Activated T-cell treated with anti-CD3 and anti-CD28 coated beads for 1 hour (primary cell): ENCODE data around the gene FAM241B.

ENCODE experiments used
- DNase-seq: peaks from one replicate; pipeline ENCODE4 v3.0.0-alpha.2; 2020; ENCODE audit warnings: low read depth

Gene FAM241B

DNA sequence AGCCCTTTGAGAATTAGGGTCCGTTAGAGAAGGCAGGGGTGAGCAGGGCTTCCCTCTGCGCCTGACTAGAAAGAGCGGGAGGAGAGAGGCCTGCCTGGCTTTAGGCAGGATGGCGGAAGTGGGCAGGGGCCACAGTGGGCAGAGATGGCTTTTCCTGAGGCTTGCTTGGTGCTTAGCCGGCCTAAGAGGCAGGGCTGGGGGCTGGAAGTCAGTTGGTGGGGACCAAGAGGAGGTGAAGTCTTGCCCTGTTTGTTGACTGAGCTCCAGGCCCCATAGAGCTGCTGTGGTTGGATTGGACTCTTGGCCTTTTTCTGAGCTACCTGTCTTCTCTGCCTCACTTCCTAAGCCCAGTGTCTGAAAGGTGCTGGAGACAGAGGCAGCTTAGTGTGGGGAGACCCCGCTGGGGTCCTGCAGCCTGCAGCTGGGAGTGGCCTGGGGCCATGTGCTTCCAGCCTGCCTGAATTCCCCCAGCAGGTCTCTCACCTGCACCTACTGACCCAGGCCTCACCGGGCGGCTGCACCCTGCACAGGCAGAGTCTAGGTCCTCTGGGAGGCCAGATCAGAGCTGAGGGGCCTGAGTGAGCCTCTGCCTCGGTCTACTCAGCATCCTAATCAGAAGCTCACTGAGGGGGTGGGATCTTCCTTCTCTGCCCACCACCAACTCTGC lies 4.8 kb downstream of the FAM241B start:
- DNase-seq: no peak

DNA sequence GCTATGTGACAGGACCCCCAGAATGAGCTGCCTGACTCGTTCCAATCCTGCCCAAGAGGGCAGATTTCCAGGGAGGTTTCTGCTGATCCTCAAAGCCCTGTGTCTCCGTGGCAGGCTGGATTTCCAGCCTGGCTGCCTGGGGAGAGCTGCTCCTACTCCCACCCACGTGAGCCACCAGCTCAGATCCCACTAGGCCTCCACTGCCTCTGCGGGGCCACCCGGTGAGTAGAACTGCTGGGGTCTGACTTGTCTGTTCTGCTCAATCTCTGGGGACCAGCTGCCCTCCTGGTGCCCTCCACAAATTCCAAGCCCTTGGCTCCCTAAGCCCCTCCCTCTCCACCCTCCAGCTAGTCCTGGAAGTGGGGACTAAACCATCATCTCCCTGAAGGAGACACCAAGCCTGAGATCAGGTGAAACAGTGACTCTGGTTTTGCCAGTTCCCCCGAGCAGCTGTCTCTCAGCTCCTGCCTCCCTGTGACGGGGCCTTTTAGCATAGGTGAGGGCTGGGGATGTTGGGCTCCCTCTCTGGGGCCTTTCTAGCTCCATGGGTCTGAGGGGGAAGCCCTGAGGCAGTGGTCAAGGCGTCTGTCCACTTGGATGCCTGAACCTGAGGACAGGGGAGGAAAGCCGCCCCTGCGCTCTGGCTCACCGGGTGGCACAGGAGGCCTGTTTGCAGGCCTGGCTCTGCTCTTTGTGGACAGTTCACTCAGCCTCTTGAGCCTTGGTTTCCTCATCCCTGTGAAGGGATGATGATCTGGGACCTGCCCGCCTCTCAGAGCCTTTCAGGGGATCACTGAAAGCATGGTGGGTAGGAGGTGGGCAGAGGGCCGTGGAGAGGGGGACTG lies 5.6 kb downstream of the FAM241B start:
- DNase-seq: no peak

DNA sequence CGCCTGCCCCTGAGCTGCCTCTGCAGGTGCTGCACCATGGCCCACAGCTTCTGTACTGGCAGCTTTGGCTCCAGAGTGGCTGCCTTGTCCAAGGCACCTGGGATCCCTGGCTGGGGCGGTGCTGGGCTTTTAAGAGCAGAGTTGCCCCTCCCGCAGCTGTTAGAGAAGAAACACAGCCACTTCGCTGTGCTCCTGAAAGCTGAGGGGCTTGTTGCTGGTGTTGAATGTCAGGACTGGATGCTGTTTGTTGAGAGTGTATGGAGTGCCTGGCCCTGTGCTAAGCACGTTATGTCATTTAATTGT lies 6.2 kb downstream of the FAM241B start:
- no peak for DNase-seq

DNA sequence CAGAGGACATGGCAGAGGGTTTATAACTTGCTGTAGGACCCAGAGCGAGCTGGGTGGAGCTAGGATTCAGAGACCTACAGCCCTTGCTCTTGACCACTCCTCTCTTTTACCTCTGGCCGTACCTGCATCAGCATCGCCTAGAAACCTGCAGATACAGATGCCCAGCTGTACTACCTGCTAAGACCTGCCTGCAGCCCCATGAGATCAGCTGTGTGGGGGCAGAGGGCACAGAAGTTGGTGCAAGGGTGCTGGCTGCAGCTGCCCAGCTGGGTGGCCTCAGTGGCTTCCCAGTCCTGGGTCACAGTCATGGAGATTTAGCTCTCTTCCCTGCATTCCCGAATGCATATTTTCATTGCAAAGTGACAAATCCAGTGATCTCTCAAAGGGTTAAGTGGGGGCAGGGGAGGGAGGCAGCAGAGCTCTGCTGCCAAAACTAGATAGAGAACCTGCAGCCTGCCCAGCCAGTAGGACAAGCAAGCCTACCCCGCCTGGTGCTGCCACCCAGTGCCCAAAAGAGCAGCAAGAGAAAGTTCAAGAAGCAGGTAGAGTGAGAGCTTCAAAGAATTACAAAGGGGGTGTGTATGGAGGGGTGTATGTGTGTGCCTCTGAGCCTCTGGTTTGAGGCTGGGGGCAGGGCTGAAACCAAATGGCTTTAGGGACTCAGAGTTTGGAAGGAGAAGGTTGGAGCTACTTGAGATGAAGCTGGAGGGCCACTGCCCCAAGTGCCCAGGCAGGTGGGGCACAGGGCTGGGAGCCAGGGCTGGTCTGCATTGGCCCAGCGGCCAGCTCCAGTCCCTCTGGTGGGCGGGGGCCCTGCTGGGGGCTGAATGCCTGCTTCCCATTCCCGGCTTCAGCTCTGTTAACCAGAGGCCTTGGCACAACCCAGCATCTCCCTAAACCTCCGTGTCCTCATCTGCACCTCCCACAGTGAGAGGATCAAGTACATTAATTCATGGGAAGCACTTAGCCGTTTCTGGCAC lies 6.9 kb downstream of the FAM241B start:
- DNase-seq: no peak

DNA sequence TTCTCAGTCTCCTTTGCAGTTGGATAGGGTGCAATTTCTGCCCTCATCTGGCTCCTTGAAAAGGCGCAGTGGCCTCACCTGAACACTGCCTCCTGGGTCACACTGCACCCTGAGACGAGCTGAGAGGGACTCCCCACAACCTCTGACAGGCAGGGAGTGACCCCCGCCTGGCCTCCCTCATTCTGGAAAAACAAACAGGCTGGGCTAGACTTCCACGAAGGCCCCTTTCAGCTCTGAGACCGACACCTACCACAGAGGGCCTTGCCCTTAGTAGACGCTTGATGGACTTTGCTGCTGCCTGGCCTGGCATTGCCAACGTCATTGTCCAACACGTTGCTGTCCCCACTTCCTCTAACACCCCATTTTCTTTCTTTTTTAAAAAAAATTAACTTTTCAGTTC lies 8.6 kb downstream of the FAM241B start:
- DNase-seq: no peak

DNA sequence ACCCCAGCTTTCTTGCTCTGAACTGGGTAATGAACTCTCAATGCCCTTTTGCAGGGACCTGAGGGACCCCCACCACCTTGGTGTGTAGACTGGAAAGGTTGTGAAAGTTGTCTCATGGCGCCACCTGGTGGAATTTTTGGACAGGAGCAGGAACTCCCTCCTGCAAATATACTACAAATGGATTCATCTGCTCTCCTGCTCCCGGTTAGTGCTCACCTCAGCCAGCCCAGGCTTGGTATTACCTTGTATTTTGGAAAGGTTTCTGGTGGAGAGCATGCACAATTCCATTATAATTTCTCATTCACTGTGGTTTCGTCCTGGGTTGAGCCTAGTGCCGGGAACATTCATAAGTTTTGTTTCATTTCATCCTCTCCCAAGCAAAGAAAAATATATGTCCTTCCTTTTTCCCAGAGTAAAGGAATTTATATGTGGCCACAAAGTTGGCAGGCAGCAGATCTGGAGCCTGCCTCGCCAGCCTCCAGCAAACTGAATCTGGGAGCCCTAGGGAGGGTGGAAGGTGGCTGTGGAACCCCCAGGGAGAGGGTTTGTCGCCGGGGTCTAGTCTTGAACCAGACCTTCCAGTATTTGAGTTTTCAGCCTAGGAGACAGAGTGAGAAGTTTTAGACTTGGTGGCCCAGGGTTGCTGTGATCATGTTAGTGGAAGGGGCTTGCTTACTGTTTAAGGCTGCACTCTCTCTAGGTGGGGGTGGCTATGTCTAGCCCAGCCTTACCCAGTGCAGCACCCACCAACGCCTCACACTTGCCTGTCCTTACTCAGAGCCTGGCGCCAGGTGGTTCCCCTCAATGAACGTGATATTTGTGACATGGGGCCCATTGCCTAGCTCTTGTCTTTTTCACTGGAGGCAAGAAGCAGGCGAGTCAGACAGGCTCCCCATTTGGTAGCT lies 9.5 kb downstream of the FAM241B start:
- DNase-seq: peak; percentile 63

DNA sequence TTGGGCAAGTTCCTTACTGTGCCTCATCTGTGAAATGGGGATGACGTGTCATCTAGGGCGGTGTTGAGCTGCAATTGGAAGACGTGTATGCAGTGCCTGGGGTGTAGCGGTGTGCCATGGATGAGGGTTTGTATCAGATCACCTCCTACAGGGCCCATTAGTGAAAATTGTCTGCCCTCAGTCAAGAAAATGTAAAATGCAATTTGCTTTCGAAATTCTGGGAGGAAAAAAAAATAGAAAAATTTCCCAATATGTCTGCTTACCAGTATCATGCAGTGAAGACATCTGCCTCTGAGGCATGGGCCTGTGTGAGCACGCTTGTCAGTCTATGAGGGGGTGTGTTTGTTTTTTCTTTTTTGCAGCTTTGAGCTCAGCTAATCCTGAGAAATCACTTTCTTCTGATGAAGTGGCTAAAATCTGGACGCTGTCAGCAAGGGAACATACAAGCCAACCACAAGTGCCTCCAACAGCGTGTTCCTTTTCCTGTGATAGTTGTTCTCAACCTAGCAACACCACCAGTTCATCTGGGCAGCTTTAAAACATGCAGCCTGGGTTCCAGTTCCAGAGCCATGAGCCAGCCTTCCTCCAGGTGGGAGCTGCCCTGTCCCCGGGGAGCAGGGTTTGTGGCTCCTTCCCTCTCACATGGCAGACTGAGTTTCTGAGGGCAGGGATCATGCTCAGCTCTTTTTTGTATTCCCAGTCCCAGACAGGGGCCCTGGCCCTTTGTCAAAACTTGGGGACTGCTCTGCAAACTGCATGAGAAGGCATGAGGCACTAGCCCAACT lies 10.3 kb downstream of the FAM241B start:
- DNase-seq: no peak

DNA sequence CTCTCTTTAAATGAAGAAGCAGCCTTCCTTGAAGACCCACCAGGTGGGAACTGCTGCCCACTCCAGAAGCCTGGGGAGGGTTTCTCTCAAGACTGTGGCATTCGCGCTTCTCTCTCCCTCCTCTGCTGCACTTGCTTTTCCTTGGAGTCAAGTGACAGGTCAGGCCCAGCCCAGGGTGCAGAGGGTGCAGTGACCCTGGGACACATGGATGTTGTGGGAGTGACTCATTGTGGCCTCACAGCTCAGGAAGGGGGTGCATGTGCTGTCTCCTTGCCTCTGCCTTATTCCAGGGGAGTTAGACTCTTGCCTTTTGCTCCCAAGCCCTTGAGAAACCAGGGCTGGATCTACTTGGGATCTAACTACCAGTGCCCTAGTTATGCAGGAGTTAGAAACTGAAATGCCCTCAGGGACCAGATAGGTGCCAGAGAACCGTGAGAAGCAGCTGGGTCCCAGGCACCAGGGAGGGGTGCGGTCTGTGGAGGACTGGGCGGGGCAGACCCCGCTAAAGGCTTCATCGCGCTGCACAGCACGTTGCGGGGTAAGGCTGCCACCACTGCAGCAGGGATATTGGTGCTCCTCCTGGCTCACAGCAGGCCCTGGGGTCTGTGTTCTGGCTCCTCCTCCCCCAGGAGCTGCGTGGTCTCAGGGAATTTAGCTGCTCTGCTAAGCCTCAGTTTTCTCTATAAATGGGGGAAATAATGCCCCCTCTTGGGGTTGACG lies 11.4 kb downstream of the FAM241B start:
- no peak for DNase-seq

DNA sequence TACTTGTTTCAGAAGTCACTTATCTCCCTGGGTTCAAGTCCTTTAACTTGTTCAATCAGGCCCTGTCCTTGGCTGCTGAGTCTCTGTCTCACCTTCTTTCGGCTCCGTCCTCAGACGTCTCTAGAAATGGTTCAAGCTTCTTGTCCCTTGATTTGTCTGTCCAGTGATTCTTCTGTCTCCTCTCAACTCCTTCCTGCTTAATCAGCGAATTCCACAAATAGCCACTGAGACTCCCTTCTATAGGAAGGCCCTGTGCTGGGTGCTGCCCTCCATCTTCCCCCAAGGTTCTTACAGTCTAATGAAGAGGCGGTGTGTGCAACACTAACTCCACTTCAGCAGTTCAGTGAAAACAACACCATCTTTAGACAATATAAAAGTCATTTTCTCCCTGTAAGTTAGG lies 12.7 kb downstream of the FAM241B start:
- no peak for DNase-seq

DNA sequence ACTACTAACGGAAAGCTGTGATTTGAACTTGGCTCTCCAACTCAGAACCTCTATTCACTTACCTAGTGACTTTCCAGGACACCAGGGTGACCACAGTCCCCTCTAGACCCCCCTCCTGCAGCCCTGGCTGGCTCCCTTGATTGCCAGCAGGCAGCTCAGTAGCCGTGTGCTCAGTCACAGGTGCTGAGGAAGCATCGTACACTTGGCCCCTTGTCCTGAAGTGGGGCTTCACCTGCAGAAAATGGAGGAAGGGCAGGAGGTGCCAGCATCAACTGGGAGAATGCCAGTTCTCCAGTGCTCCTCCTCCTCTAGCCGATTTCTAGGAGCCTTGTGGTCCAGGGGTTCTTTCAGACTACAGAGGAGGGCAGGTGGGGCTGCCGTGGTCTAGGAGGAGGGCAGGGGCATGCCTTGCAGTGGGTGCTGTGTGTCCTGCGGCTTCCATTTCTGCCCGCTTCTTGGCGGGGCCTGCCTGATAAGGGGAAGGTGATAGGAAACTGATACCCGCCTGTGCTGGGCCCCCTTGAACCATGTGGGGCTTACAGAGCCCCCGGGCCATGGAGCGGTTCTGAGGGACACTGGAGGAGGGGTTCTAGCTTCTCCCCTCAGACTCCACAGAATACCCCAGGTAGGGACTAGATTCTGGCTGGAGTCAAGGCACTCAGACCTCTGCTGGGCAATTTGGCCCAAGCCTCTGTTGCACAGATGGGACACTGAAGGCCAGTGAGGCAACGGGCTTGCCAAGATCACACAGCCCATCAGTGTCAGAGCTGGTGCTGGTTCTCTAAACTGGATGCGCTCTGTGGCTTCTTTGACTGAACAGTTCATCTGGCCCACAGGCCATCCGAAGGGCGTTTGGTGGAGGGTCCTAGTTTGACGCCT lies 14.0 kb downstream of the FAM241B start:
- no peak for DNase-seq

DNA sequence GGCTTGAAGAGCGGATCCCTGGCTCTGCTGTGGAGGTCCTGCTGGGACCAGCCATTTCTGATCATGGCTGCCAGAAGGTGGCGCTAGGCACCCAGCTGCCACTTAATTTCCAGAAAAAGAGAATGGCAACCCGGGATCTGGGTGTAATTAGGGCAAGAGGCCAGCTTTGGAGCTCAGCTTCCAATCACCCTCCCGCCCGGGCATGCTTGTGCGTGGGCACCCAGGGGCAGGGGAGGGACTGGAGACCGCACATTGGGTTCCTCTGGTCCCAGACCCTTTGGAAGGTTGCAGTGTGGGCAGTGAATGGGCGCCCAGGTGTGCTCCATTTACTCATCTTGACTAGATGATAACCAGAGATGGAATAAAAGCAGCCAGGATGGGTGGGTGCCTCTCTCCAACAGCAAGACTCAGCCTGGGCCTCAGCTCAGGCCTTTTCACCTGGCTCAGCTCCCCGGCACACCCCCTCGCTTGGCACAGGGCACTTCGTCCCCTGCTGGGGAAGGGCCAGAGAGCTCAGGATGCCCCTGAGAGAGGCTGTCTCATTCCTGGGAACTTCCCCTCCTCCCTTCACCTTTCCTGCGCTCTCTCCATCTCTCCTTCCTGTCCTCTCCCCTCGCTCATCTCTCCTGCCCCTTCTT lies 14.7 kb downstream of the FAM241B start:
- DNase-seq: no peak

DNA sequence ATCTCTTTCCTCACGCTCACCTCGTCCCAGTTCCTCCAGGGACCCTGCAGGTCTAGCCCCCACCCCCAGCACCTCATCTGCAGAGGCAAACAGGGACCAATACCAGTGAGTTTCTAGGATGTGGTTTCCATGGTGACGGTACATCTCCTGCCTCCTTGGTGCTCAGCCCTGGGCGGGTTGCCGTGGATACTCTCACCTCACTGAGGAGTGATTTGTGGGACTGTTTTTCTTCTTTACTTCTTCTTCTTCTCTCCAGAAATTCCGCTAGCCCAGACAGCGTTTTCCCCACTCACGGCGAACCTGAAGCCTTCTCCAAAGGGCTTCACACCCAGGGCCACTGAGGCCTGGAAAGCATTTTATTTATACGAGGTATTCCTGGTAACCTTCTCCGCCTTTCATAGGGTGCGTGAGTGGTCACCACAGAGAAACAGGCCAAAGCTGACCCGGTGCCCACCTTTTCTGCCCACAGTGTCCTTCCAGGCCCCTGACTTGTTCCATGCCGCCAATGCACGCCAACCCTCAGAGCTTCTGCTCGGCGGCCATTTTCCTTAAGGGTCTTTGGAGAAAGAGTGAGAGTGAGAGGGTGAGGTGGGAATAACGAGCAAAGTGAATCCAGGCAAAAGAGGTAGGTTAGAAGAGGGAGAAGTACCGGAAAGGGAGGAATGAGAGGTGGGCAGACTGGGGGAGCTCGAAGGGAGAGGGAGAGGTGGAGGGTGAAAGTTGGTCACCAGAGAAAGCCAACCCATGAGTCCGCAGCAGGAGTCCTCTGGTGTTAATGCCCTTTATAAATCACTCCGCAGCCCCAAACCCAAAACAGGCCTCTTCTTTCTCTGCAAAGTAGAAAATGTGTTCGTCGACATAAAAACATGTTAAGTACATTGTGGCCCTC lies 15.5 kb downstream of the FAM241B start:
- no peak for DNase-seq

DNA sequence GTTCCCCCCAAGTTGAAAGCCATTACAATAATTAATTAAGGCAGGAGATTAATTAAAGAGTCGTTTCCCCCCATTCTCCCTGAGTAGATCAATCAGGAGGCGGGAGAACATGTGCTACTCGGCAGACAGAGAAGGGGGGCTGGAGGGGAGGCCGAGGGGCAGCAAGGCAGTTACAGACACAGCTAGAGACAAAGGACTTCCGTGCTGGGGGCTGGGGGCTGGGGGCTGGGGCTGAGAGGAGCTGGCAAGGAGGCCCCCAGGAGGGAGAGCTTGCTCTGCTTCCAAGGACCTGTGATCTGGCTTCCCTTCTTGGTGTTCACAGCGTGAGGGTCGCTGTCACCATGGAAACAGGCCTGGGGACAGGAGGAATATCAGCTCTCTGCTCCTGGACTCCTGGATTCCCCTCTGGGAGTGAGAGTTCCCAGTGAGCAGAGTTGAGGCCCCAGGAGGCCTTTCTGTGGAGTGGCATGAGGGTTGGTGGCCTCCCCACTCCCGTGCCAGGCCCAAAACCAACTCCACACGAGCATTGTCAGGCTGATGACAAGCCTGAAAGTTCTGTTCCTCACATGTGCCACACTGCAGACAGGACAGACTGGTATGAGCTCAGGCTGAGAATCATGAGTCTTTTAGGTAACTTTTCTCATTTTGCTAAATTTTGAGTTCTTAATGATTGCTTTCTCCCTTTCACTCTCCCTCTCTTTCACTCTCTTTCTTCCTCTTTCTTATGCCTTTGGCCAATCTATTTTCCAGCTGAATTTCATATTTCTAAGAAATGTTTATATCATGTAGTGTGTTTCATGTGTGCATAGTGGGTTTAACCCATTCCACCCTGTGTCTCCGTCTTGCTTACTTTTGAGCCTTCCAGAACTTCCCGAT lies 16.4 kb downstream of the FAM241B start:
- DNase-seq: no peak

DNA sequence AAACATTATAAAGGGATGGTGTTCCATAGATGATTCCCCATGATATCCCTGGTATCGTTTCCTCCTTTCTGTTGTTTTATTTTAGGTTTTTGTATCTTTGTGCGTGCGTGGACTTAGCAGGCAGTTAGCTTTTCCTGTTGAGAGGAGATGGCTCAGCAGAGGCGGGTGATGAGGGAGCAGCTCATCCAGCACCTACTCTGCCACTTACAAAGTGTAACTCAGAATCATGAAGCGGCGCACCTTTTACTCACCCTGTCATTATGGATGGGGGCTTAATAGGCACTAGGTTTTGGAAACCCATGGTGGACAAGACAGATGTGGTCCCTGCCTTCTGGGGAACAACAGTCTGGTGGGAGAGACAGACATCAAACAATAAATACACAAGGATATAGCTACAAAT lies 17.1 kb downstream of the FAM241B start:
- DNase-seq: no peak

DNA sequence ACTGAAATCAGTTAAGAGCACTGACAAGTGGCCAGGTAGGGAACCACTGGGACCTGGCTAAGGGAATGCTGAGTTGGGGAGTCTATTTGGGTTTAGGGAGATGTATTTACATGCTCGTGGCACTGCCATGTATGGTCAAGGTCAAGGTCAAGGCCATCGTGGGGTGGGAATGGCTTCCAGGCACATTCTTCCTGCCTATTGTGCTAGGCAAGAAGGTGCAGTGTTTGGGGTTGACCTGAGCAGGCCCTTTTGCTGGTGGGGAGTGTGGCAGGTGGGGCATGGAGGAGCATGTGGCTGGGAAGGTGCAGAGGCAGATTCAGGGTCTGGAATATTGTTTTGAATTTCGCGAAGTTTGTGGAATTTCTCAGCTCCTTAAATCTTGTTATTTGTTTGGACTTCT lies 17.8 kb downstream of the FAM241B start:
- DNase-seq: no peak

DNA sequence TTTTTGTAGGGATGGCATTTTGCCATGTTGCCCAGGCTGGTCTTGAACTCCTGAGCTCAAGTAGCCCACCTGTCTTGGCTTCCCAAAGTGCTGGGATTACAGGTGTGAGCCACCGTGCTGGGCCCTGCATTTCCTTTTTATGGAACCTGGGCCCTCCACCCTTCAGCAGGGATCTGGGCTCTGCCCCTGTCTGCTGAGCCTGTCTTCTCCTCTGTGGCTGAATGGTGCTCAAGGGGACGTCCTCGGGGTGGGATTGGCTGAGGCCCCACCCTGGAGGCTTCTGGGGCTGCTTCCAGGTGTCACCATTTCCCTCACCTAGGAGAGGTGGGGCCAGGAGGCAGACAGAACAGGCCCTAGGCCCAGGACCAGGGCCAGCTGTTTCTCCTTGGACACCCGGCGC lies 18.4 kb downstream of the FAM241B start:
- no peak for DNase-seq
